ENCODE data around the gene PKP4. TPM values are rescaled to one million over a fixed set of nuclear protein-coding genes. Genes with fewer than 3 reads are reported as not detected.

PKP4 gene
- total and polyA plus RNA-seq, 2 donors (not counting 1 experiment from before 2014, with no cell fraction given), result 2.0 to 13.3 TPM

DNA sequence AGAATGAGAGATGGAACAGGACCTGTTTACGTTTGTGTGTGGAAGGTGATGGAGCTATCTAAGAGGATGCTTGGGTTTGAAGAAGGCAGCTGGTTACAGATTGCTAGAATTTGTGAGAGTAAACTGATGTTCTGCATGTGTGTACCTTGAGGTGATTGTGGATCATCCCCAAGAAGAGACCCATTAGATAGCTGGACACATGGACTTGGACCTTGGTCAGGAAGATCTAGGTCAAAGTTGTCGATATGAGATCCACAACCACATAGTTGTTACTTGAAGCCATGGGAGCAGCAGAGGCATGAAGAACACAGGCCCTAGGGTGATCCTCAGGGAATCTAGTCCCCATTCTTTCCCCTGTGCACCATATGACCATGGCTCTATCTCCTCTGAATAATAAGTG lies 101.0 kb downstream of the PKP4 start:
- no peaks in the 10 kb centered on the region for H3K4me1 ChIP-seq (ENCODE audit: control insufficient read depth in 2 of 2, insufficient read depth in 2 of 2, low read length in 2 of 2)
- no peak overlapping the region for H3K4me3 Mint-ChIP-seq
- no peaks in the 10 kb centered on the region for H3K27me3 Mint-ChIP-seq
- no peak overlapping the region for H2AFZ ChIP-seq (ENCODE audit: insufficient read depth, low read depth, low read length, poor library complexity, severe bottlenecking)
- H3K36me3 ChIP-seq (replicated peaks in 1 of 2; ENCODE audit: control extremely low read depth in 1 of 2, control insufficient read depth in 1 of 2, extremely low read depth in 1 of 2, insufficient read depth in 2 of 2, low read length in 1 of 2), result no peaks in the 10 kb centered on the region
- intact Hi-C loops (cut with micrococcal nuclease), result no loop called here
- no peaks in the 10 kb centered on the region for H3K79me2 ChIP-seq (ENCODE audit: control insufficient read depth, insufficient read depth, low read length)
- H4K20me1 ChIP-seq (ENCODE audit: control insufficient read depth, insufficient read depth, low read length, poor library complexity, severe bottlenecking), result no peaks in the 10 kb centered on the region
- no peak overlapping the region for H3K27ac ChIP-seq (ENCODE audit: low read length in 2 of 2)
- 95% methylated on average over 2 of the region's 2 CpGs for WGBS (ENCODE audit: insufficient coverage)
- no peak overlapping the region for H3K4me3 ChIP-seq (ENCODE audit: control extremely low read depth in 1 of 5, extremely low read depth in 1 of 5, insufficient read depth in 1 of 5, low read depth in 2 of 5, low read length in 4 of 5)
- TF ChIP-seq EZH2 (IDR thresholded peaks at IDR 0.05; ENCODE audit: borderline replicate concordance, insufficient read depth, low read depth, low read length, poor library complexity, severe bottlenecking), result no peak
- TF ChIP-seq, protein P1, sequence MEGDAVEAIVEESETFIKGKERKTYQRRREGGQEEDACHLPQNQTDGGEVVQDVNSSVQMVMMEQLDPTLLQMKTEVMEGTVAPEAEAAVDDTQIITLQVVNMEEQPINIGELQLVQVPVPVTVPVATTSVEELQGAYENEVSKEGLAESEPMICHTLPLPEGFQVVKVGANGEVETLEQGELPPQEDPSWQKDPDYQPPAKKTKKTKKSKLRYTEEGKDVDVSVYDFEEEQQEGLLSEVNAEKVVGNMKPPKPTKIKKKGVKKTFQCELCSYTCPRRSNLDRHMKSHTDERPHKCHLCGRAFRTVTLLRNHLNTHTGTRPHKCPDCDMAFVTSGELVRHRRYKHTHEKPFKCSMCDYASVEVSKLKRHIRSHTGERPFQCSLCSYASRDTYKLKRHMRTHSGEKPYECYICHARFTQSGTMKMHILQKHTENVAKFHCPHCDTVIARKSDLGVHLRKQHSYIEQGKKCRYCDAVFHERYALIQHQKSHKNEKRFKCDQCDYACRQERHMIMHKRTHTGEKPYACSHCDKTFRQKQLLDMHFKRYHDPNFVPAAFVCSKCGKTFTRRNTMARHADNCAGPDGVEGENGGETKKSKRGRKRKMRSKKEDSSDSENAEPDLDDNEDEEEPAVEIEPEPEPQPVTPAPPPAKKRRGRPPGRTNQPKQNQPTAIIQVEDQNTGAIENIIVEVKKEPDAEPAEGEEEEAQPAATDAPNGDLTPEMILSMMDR (IDR thresholded peaks at IDR 0.05), result no peak
- CTCF ChIA-PET, result no interaction called here
- H3K4me2 ChIP-seq (replicated peaks; ENCODE audit: low read depth, low read length, poor library complexity, severe bottlenecking), result no peak overlapping the region
- ATAC-seq (ENCODE audit: low read depth) (no peak), DNase-seq (no peak)
- H3K27ac Mint-ChIP-seq, result no peak overlapping the region
- H3K9ac ChIP-seq (ENCODE audit: low read length), result no peak overlapping the region
- no peaks in the 10 kb centered on the region for H3K9me3 Mint-ChIP-seq (ENCODE audit: insufficient read depth)
- POLR2A ChIA-PET, result no interaction called here
- H3K27me3 ChIP-seq (replicated peaks in 1 of 4; ENCODE audit: control extremely low read depth in 1 of 4, control insufficient read depth in 3 of 4, insufficient read depth in 4 of 4, low read length in 3 of 4), result no peaks in the 10 kb centered on the region
- H3K4me1 Mint-ChIP-seq, result no peaks in the 10 kb centered on the region
- no peaks in the 10 kb centered on the region for H3K9me3 ChIP-seq (ENCODE audit: control extremely low read depth in 1 of 3, control insufficient read depth in 2 of 3, insufficient read depth in 1 of 3, low read length in 2 of 3)

DNA sequence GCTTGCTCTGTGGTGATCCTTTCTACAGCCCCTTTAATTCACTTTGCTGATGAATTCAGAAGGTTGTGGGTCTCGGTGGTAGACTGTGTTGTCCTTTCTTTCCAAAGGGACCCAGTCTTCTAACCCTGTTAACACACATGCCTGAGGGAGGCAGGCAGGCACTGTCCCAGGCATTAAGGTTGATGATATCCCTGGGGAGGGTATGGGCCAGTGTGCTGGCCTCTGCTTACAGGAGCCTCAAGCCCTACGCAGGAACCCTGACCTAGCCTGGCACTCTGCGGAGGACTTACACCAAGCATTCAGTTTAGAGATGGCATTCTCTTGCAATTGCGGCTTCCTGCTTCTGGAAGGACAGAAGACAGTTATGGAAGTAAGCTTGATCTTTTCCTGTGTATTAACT lies 102.5 kb downstream of the PKP4 start:
- no peak for DNase-seq
- intact Hi-C loops (cut with micrococcal nuclease), result no loop called here
- Histone ChIP-seq H3K27ac (ENCODE audit: low read length in 2 of 2) (no peak overlapping the region), H2AFZ (ENCODE audit: insufficient read depth, low read depth, low read length, poor library complexity, severe bottlenecking) (no peak overlapping the region), H3K9me3 (ENCODE audit: control extremely low read depth in 1 of 3, control insufficient read depth in 2 of 3, insufficient read depth in 1 of 3, low read length in 2 of 3) (no peaks in the 10 kb centered on the region), H4K20me1 (ENCODE audit: control insufficient read depth, insufficient read depth, low read length, poor library complexity, severe bottlenecking) (no peaks in the 10 kb centered on the region), H3K9ac (ENCODE audit: low read length) (no peak overlapping the region), H3K4me3 (ENCODE audit: control extremely low read depth in 1 of 5, extremely low read depth in 1 of 5, insufficient read depth in 1 of 5, low read depth in 2 of 5, low read length in 4 of 5) (no peak overlapping the region), H3K79me2 (ENCODE audit: control insufficient read depth, insufficient read depth, low read length) (no peaks in the 10 kb centered on the region), H3K27me3 (replicated peaks in 1 of 4; ENCODE audit: control extremely low read depth in 1 of 4, control insufficient read depth in 3 of 4, insufficient read depth in 4 of 4, low read length in 3 of 4) (no peaks in the 10 kb centered on the region), H3K4me1 (ENCODE audit: control insufficient read depth in 2 of 2, insufficient read depth in 2 of 2, low read length in 2 of 2) (no peaks in the 10 kb centered on the region), H3K4me2 (replicated peaks; ENCODE audit: low read depth, low read length, poor library complexity, severe bottlenecking) (no peak overlapping the region), H3K36me3 (replicated peaks in 1 of 2; ENCODE audit: control extremely low read depth in 1 of 2, control insufficient read depth in 1 of 2, extremely low read depth in 1 of 2, insufficient read depth in 2 of 2, low read length in 1 of 2) (no peaks in the 10 kb centered on the region)
- ChIA-PET POLR2A (no interaction called here), CTCF (no interaction called here)
- Mint-ChIP-seq H3K9me3 (ENCODE audit: insufficient read depth) (no peaks in the 10 kb centered on the region), H3K4me3 (no peak overlapping the region), H3K27me3 (no peaks in the 10 kb centered on the region), H3K27ac (no peak overlapping the region), H3K4me1 (no peaks in the 10 kb centered on the region)
- ATAC-seq (ENCODE audit: low read depth), result no peak
- WGBS (ENCODE audit: insufficient coverage), result 100% methylated on average over 2 of the region's 4 CpGs
- TF ChIP-seq, protein P1 (IDR thresholded peaks at IDR 0.05), result no peak
- no peak for TF ChIP-seq EZH2 (IDR thresholded peaks at IDR 0.05; ENCODE audit: borderline replicate concordance, insufficient read depth, low read depth, low read length, poor library complexity, severe bottlenecking)
